HG03439 (cell line): ENCODE data around the gene TMEM214.

Experiments
- ATAC-seq: cut with Tn5 transposase; IDR thresholded peaks from one replicate; pipeline ENCODE4 v1.9.1; 2021; ENCODE audit warnings: mild to moderate bottlenecking, moderate library complexity; ENCODE audit not compliant: unreplicated experiment

The TMEM214 gene

GRCh38 chr2:27009083-27009482 lies 23.7 kb upstream of the TMEM214 start:
- ATAC-seq = no peak

GRCh38 chr2:27009716-27010115 lies 23.0 kb upstream of the TMEM214 start:
- no peak for ATAC-seq

- no peak for ATAC-seq
Observed at GRCh38 chr2:27010139-27010538, 22.6 kb upstream of the TMEM214 start.

- no peak for ATAC-seq
Observed at GRCh38 chr2:27013738-27014137, 19.0 kb upstream of the TMEM214 start.

- no peak for ATAC-seq
Observed at GRCh38 chr2:27014771-27015433, 17.9 kb upstream of the TMEM214 start.

GRCh38 chr2:27016801-27017325 lies 15.9 kb upstream of the TMEM214 start:
- ATAC-seq = no peak

GRCh38 chr2:27018142-27018541 lies 14.6 kb upstream of the TMEM214 start:
- ATAC-seq = no peak

- no peak for ATAC-seq
Observed at GRCh38 chr2:27019459-27019858, 13.3 kb upstream of the TMEM214 start.

- no peak for ATAC-seq
Observed at GRCh38 chr2:27019931-27020855, 12.6 kb upstream of the TMEM214 start.

- ATAC-seq = no peak
Observed at GRCh38 chr2:27021253-27022049, 11.3 kb upstream of the TMEM214 start.

- ATAC-seq = no peak
Observed at GRCh38 chr2:27023740-27024139, 9.0 kb upstream of the TMEM214 start.

GRCh38 chr2:27024188-27024587 lies 8.6 kb upstream of the TMEM214 start:
- ATAC-seq = no peak

GRCh38 chr2:27024812-27025211 lies 8.0 kb upstream of the TMEM214 start:
- no peak for ATAC-seq

- ATAC-seq = no peak
Observed at GRCh38 chr2:27025281-27025800, 7.4 kb upstream of the TMEM214 start.

- ATAC-seq = no peak
Observed at GRCh38 chr2:27025861-27026851, 6.6 kb upstream of the TMEM214 start.

- ATAC-seq = no peak
Observed at GRCh38 chr2:27027211-27027651, 5.5 kb upstream of the TMEM214 start.

- no peak for ATAC-seq
Observed at GRCh38 chr2:27029051-27029450, 3.7 kb upstream of the TMEM214 start.

GRCh38 chr2:27033253-27033852 lies 588 bp downstream of the TMEM214 start:
- peak; percentile 14 for ATAC-seq

- no peak for ATAC-seq
Observed at GRCh38 chr2:27038012-27038411, 5.2 kb downstream of the TMEM214 start.
